Keratinocyte (primary cell): ENCODE results near the gene TCF15. TPM values are rescaled to one million over a fixed set of nuclear protein-coding genes. Genes with fewer than 3 reads are reported as not detected.

Source experiments
- DNase-seq: peaks from one replicate; pipeline ENCODE4 v3.0.0-alpha.2; 2011; ENCODE audit warnings: low read depth, missing footprints, low spot score
- FAIRE-seq: peaks from 2 replicates; lab custom pipeline; 2011; peaks lifted over from hg19 to GRCh38; lab: Jason Lieb, UNC
- H2AFZ ChIP-seq: 2 replicates; pipeline ENCODE4 v1.6.0; 2012; ENCODE audit warnings: low read length, control low read depth, inconsistent platforms; ENCODE audit not compliant: control insufficient read depth
- H3K27ac ChIP-seq: 2 replicates; pipeline ENCODE4 v1.5.1; 2011; ENCODE audit warnings: low read length; ENCODE audit not compliant: control insufficient read depth, insufficient read depth
- H3K27me3 ChIP-seq: 3 replicates; pipeline ENCODE4 v1.6.0; 2011; ENCODE audit warnings: low read length; ENCODE audit not compliant: control insufficient read depth, insufficient read depth; ENCODE audit errors: extremely low read depth
- H3K36me3 ChIP-seq, 2 experiments: 2 replicates in 1 of 2; 3 replicates in 1 of 2; pipeline ENCODE4 v1.5.1; 2011; ENCODE audit warnings: low read length in 2 of 2, mild to moderate bottlenecking in 1 of 2; ENCODE audit not compliant: control insufficient read depth in 2 of 2, insufficient read depth in 2 of 2; ENCODE audit errors: extremely low read depth in 1 of 2
- H3K4me1 ChIP-seq: 3 replicates; pipeline ENCODE4 v1.5.1; 2011; ENCODE audit warnings: low read length; ENCODE audit not compliant: control insufficient read depth, insufficient read depth; ENCODE audit errors: extremely low read depth
- H3K4me2 ChIP-seq: 3 replicates; pipeline ENCODE4 v1.6.0; 2011; ENCODE audit warnings: low read depth, low read length; ENCODE audit not compliant: control insufficient read depth, insufficient read depth; ENCODE audit errors: extremely low read depth
- H3K4me3 ChIP-seq, 3 experiments: fragments of 200-600 bp in 1 of 3; sonication (generic) in 1 of 3; 2 replicates in 2 of 3; 3 replicates in 1 of 3; pipeline ENCODE4 v1.5.1; 2011 to 2016; ENCODE audit warnings: low read length in 3 of 3, mild to moderate bottlenecking in 3 of 3, control low read depth in 2 of 3, inconsistent platforms in 1 of 3, low read depth in 1 of 3, mixed read lengths in 1 of 3, mixed run types in 1 of 3, moderate library complexity in 1 of 3; ENCODE audit not compliant: control insufficient read depth in 2 of 3, insufficient read depth in 2 of 3; ENCODE audit errors: extremely low read depth in 1 of 3
- H3K79me2 ChIP-seq: 2 replicates; pipeline ENCODE4 v1.6.0; 2012; ENCODE audit warnings: low read length; ENCODE audit not compliant: control insufficient read depth, insufficient read depth
- H3K9ac ChIP-seq: 3 replicates; pipeline ENCODE4 v1.6.0; 2011; ENCODE audit warnings: low read length; ENCODE audit not compliant: control insufficient read depth, insufficient read depth; ENCODE audit errors: extremely low read depth
- H3K9me1 ChIP-seq: 3 replicates; pipeline ENCODE4 v1.6.0; 2011; ENCODE audit warnings: low read length; ENCODE audit not compliant: control insufficient read depth, insufficient read depth; ENCODE audit errors: extremely low read depth
- H3K9me3 ChIP-seq: 2 replicates; pipeline ENCODE4 v1.5.1; 2012; ENCODE audit warnings: low read depth, low read length; ENCODE audit not compliant: control insufficient read depth
- H4K20me1 ChIP-seq: 3 replicates; pipeline ENCODE4 v1.6.0; 2011; ENCODE audit warnings: low read length; ENCODE audit not compliant: control insufficient read depth, insufficient read depth; ENCODE audit errors: extremely low read depth
- EZH2 ChIP-seq: IDR thresholded peaks from one replicate; pipeline ENCODE4 v1.6.1; 2012; ENCODE audit warnings: inconsistent platforms, mild to moderate bottlenecking, low read length, moderate library complexity
- dilution Hi-C: fragments of 300-500 bp; cut with MboI; formaldehyde crosslinking; loops from one replicate; pipeline ENCODE4 v1.7.0; 2020; ENCODE audit warnings: low sequenced_read_pairs; ENCODE audit not compliant: extremely low pct_ligation_motif_present
- polyA plus RNA-seq, 5 experiments: library from polyadenylated mRNA; depleted of rRNA in 3 of 5; stranded (reverse) in 3 of 5; stranded (forward) in 1 of 5; unstranded in 1 of 5; fragments of >200 nt; gene quantifications; 1 replicate in 1 of 5; 2 replicates in 3 of 5; 3 replicates in 1 of 5; pipeline versions ENCODE4 v1.2.1 to v1.2.3, GENCODE V29; 2011 to 2012; ENCODE audit warnings: missing spikeins in 2 of 5, low read depth in 1 of 5, low replicate concordance in 1 of 5
- TF ChIP-seq, protein P1 (sequence below), 3 experiments: IDR thresholded peaks in 1 of 3; conservative IDR thresholded peaks in 1 of 3; optimal IDR thresholded peaks in 1 of 3; 2 replicates in 2 of 3; 3 replicates in 1 of 3; pipeline versions ENCODE3 to v1.5.1; 2011; ENCODE audit warnings: low read length in 3 of 3, mild to moderate bottlenecking in 3 of 3, moderate library complexity in 2 of 3, control low read depth in 1 of 3, inconsistent platforms in 1 of 3; ENCODE audit not compliant: insufficient read depth in 2 of 3; ENCODE audit errors: extremely low read depth in 1 of 3

Gene TCF15
- polyA plus RNA-seq, 1 donor (not counting 4 experiments of a cell fraction or from before 2014, with no cell fraction given), result not detected

DNA sequence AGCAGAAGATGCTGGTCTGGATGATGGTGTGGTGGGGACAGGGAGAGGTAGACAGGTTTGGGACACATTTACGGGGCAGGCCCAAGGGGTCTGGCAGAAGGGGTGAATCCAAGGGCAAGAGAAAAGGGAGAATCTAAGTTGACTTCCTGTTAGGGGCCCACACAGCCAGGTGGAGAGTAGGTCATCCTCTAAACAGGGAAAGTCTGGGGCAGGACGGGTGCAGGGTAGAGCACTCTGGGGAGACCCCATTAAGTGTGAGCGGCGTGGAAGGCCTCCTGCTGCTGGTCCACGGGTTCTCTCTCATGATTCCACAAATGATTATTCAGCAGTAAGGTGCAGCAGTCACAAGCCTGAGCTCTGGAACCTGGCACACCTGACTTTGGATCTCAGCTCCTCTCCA, 40.2 kb upstream of the TCF15 start:
- Histone ChIP-seq H3K9me3 (no peaks in the 10 kb centered on the region), H3K9me1 (no peaks in the 10 kb centered on the region), H3K79me2 (peaks cover 28% of the 10 kb centered on the region), H4K20me1 (peaks cover 4% of the 10 kb centered on the region), H3K4me1 (peaks cover 13% of the 10 kb centered on the region), H3K9ac (no peak overlapping the region), H3K27me3 (no peaks in the 10 kb centered on the region), H3K4me2 (no peak overlapping the region), H3K27ac (no peak overlapping the region), H3K36me3 (peaks cover 24 to 30% of the 10 kb centered on the region in 2 experiments), H3K4me3 (no peak overlapping the region), H2AFZ (no peak overlapping the region)
- DNase-seq (no peak), FAIRE-seq (no peak)
- TF ChIP-seq EZH2, result no peak
- TF ChIP-seq, protein P1, sequence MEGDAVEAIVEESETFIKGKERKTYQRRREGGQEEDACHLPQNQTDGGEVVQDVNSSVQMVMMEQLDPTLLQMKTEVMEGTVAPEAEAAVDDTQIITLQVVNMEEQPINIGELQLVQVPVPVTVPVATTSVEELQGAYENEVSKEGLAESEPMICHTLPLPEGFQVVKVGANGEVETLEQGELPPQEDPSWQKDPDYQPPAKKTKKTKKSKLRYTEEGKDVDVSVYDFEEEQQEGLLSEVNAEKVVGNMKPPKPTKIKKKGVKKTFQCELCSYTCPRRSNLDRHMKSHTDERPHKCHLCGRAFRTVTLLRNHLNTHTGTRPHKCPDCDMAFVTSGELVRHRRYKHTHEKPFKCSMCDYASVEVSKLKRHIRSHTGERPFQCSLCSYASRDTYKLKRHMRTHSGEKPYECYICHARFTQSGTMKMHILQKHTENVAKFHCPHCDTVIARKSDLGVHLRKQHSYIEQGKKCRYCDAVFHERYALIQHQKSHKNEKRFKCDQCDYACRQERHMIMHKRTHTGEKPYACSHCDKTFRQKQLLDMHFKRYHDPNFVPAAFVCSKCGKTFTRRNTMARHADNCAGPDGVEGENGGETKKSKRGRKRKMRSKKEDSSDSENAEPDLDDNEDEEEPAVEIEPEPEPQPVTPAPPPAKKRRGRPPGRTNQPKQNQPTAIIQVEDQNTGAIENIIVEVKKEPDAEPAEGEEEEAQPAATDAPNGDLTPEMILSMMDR (optimal IDR thresholded peaks at IDR 0.05 in 1 of 3, IDR thresholded peaks at IDR 0.05 in 1 of 3, conservative IDR thresholded peaks at IDR 0.05 in 1 of 3; ENCODE audit: extremely low read depth in 1 of 3, insufficient read depth in 2 of 3, low read length in 3 of 3), result no peak
- dilution Hi-C loops, result no loop called here

DNA sequence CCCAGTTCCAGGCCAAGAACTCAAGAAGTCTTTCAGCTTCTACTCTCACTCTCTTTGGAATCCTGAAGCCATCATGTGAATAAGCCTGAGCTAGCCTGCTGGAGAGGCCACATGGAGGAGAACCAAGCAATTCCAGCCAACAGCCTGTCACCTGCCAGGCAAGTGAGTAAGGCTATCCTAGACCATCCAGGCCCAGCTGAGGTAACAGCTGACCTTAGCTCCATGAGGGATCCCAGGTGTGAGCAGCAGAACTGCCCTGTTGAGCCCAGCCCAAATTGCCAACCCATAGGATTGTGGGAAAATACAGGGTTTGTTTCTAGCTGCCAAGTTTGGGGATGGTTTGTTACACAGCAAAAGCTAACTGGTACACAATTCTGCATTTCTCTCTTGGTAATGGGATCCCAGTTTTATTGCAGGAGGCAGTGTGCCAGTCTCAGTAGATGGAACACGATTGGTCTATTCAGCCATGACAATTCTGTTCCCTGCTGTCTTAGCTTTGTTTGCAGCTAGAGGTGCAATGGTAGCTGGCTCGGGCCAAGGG, 37.4 kb upstream of the TCF15 start:
- Histone ChIP-seq H2AFZ (no peak overlapping the region), H3K9me1 (no peaks in the 10 kb centered on the region), H3K9me3 (no peaks in the 10 kb centered on the region), H3K4me3 (no peak overlapping the region), H3K4me2 (no peak overlapping the region), H3K9ac (no peak overlapping the region), H4K20me1 (peaks cover 4% of the 10 kb centered on the region), H3K27ac (no peak overlapping the region), H3K79me2 (peaks cover 24% of the 10 kb centered on the region), H3K36me3 (peaks cover 24 to 30% of the 10 kb centered on the region in 2 experiments), H3K27me3 (peaks cover 6% of the 10 kb centered on the region), H3K4me1 (peaks cover 7% of the 10 kb centered on the region)
- dilution Hi-C loops, result no loop called here
- no peak for DNase-seq
- TF ChIP-seq, protein P1 (optimal IDR thresholded peaks at IDR 0.05 in 1 of 3, IDR thresholded peaks at IDR 0.05 in 1 of 3, conservative IDR thresholded peaks at IDR 0.05 in 1 of 3; ENCODE audit: extremely low read depth in 1 of 3, insufficient read depth in 2 of 3, low read length in 3 of 3), result no peak
- TF ChIP-seq EZH2, result no peak
- FAIRE-seq, result no peak
